ENCODE results near the gene ADAM12. TPM values are rescaled to one million over a fixed set of nuclear protein-coding genes. Genes with fewer than 3 reads are reported as not detected.

ADAM12 gene
- total and polyA plus RNA-seq, 2 experiments from 2014 or later, result 0.13 to 0.87 TPM

DNA sequence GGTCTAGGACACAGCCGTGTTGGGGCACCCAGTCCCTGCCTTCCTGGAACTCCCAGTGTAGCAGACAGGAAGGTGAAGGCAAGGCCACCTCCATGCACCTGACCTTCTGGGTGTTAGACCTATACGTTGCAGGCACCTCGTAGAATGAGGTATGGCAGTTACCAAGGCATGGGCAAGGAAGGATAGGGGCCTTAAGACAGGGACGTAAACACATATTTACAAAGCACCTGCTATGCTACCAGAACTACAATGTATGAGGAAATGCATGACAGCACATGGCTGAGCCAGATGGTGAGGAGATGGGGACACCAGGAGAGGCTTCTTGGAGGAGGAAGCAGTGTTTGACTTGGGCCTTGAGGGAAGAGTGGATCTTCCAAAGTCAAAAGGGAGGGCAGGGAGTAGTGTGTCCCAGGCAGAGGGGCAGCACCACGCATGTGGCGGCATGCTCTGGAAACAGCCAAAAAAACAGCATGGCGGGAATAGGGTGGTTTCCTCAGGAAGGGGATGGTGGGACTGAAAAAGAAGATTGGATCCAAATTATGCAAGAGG is 260.7 kb downstream of the ADAM12 start:
- no peaks in the 10 kb centered on the region for H3F3A ChIP-seq (replicated peaks; ENCODE audit: low read depth)
- no peak for DNase-seq (ENCODE audit: low spot score)
- TF ChIP-seq, protein P1, sequence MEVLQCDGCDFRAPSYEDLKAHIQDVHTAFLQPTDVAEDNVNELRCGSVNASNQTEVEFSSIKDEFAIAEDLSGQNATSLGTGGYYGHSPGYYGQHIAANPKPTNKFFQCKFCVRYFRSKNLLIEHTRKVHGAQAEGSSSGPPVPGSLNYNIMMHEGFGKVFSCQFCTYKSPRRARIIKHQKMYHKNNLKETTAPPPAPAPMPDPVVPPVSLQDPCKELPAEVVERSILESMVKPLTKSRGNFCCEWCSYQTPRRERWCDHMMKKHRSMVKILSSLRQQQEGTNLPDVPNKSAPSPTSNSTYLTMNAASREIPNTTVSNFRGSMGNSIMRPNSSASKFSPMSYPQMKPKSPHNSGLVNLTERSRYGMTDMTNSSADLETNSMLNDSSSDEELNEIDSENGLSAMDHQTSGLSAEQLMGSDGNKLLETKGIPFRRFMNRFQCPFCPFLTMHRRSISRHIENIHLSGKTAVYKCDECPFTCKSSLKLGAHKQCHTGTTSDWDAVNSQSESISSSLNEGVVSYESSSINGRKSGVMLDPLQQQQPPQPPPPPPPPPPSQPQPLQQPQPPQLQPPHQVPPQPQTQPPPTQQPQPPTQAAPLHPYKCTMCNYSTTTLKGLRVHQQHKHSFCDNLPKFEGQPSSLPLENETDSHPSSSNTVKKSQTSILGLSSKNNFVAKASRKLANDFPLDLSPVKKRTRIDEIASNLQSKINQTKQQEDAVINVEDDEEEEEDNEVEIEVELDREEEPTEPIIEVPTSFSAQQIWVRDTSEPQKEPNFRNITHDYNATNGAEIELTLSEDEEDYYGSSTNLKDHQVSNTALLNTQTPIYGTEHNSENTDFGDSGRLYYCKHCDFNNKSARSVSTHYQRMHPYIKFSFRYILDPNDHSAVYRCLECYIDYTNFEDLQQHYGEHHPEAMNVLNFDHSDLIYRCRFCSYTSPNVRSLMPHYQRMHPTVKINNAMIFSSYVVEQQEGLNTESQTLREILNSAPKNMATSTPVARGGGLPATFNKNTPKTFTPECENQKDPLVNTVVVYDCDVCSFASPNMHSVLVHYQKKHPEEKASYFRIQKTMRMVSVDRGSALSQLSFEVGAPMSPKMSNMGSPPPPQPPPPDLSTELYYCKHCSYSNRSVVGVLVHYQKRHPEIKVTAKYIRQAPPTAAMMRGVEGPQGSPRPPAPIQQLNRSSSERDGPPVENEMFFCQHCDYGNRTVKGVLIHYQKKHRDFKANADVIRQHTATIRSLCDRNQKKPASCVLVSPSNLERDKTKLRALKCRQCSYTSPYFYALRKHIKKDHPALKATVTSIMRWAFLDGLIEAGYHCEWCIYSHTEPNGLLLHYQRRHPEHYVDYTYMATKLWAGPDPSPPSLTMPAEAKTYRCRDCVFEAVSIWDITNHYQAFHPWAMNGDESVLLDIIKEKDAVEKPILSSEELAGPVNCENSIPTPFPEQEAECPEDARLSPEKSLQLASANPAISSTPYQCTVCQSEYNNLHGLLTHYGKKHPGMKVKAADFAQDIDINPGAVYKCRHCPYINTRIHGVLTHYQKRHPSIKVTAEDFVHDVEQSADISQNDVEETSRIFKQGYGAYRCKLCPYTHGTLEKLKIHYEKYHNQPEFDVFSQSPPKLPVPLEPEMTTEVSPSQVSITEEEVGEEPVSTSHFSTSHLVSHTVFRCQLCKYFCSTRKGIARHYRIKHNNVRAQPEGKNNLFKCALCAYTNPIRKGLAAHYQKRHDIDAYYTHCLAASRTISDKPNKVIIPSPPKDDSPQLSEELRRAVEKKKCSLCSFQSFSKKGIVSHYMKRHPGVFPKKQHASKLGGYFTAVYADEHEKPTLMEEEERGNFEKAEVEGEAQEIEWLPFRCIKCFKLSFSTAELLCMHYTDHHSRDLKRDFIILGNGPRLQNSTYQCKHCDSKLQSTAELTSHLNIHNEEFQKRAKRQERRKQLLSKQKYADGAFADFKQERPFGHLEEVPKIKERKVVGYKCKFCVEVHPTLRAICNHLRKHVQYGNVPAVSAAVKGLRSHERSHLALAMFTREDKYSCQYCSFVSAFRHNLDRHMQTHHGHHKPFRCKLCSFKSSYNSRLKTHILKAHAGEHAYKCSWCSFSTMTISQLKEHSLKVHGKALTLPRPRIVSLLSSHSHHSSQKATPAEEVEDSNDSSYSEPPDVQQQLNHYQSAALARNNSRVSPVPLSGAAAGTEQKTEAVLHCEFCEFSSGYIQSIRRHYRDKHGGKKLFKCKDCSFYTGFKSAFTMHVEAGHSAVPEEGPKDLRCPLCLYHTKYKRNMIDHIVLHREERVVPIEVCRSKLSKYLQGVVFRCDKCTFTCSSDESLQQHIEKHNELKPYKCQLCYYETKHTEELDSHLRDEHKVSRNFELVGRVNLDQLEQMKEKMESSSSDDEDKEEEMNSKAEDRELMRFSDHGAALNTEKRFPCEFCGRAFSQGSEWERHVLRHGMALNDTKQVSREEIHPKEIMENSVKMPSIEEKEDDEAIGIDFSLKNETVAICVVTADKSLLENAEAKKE (CRISPR knock-in tag; IDR thresholded peaks at IDR 0.05), result no peak
- TF ChIP-seq, protein P2, sequence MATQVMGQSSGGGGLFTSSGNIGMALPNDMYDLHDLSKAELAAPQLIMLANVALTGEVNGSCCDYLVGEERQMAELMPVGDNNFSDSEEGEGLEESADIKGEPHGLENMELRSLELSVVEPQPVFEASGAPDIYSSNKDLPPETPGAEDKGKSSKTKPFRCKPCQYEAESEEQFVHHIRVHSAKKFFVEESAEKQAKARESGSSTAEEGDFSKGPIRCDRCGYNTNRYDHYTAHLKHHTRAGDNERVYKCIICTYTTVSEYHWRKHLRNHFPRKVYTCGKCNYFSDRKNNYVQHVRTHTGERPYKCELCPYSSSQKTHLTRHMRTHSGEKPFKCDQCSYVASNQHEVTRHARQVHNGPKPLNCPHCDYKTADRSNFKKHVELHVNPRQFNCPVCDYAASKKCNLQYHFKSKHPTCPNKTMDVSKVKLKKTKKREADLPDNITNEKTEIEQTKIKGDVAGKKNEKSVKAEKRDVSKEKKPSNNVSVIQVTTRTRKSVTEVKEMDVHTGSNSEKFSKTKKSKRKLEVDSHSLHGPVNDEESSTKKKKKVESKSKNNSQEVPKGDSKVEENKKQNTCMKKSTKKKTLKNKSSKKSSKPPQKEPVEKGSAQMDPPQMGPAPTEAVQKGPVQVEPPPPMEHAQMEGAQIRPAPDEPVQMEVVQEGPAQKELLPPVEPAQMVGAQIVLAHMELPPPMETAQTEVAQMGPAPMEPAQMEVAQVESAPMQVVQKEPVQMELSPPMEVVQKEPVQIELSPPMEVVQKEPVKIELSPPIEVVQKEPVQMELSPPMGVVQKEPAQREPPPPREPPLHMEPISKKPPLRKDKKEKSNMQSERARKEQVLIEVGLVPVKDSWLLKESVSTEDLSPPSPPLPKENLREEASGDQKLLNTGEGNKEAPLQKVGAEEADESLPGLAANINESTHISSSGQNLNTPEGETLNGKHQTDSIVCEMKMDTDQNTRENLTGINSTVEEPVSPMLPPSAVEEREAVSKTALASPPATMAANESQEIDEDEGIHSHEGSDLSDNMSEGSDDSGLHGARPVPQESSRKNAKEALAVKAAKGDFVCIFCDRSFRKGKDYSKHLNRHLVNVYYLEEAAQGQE (IDR thresholded peaks at IDR 0.05; ENCODE audit: unreplicated experiment), result no peak
- TF ChIP-seq EZH2phosphoT487 (IDR thresholded peaks at IDR 0.05; ENCODE audit: unreplicated experiment) (no peak), NANOG (IDR thresholded peaks at IDR 0.05; ENCODE audit: borderline replicate concordance) (no peak), CREB1 (CRISPR knock-in tag; IDR thresholded peaks at IDR 0.05; ENCODE audit: low read depth) (no peak), EZH2 (IDR thresholded peaks at IDR 0.05; ENCODE audit: low read depth, unreplicated experiment) (no peak), STAT1 (IDR thresholded peaks at IDR 0.05; ENCODE audit: unreplicated experiment) (no peak), ZNF114 (CRISPR knock-in tag; IDR thresholded peaks at IDR 0.05) (no peak), ZNF331 (CRISPR knock-in tag; IDR thresholded peaks at IDR 0.05; ENCODE audit: low read depth) (no peak), JUNB (IDR thresholded peaks at IDR 0.05; ENCODE audit: unreplicated experiment) (no peak), POLR2AphosphoS5 (IDR thresholded peaks at IDR 0.05; ENCODE audit: low read depth) (no peak)
- TF ChIP-seq, protein P3, sequence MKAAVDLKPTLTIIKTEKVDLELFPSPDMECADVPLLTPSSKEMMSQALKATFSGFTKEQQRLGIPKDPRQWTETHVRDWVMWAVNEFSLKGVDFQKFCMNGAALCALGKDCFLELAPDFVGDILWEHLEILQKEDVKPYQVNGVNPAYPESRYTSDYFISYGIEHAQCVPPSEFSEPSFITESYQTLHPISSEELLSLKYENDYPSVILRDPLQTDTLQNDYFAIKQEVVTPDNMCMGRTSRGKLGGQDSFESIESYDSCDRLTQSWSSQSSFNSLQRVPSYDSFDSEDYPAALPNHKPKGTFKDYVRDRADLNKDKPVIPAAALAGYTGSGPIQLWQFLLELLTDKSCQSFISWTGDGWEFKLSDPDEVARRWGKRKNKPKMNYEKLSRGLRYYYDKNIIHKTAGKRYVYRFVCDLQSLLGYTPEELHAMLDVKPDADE (IDR thresholded peaks at IDR 0.05), result no peak
- TF ChIP-seq, protein P4, sequence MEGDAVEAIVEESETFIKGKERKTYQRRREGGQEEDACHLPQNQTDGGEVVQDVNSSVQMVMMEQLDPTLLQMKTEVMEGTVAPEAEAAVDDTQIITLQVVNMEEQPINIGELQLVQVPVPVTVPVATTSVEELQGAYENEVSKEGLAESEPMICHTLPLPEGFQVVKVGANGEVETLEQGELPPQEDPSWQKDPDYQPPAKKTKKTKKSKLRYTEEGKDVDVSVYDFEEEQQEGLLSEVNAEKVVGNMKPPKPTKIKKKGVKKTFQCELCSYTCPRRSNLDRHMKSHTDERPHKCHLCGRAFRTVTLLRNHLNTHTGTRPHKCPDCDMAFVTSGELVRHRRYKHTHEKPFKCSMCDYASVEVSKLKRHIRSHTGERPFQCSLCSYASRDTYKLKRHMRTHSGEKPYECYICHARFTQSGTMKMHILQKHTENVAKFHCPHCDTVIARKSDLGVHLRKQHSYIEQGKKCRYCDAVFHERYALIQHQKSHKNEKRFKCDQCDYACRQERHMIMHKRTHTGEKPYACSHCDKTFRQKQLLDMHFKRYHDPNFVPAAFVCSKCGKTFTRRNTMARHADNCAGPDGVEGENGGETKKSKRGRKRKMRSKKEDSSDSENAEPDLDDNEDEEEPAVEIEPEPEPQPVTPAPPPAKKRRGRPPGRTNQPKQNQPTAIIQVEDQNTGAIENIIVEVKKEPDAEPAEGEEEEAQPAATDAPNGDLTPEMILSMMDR (conservative IDR thresholded peaks at IDR 0.05; ENCODE audit: low read depth in 2 of 2), result no peak
- H3K27me3 ChIP-seq (ENCODE audit: insufficient read depth), result peaks cover 11% of the 10 kb centered on the region; the same call in 1 of the 2 replicates
- Mint-ChIP-seq H3K9me3 (no peaks in the 10 kb centered on the region; the same call in 2 of the 3 replicates), H3K27ac (no peak overlapping the region), H3K36me3 (ENCODE audit: low read depth) (0 out of 3 replicates have a peak, but pooled peaks cover 2% of the 10 kb centered on the region), H3K4me1 (peaks cover 18% of the 10 kb centered on the region), H3K27me3 (ENCODE audit: insufficient read depth, low read depth, poor library complexity) (peaks cover 21% of the 10 kb centered on the region), H3K4me3 (no peak overlapping the region)
- H3K4me3 ChIP-seq, result no peak overlapping the region
- no peaks in the 10 kb centered on the region for H4K20me1 ChIP-seq (replicated peaks; ENCODE audit: insufficient read depth)
- H3K27ac ChIP-seq (ENCODE audit: low read depth), result no peak overlapping the region
- H2AFZ ChIP-seq, result no peak overlapping the region
- H3K79me2 ChIP-seq (replicated peaks; ENCODE audit: insufficient read depth), result no peaks in the 10 kb centered on the region
- peaks cover 12% of the 10 kb centered on the region for H3K9me2 ChIP-seq (ENCODE audit: insufficient read depth)
- peaks cover 16% of the 10 kb centered on the region for H3K4me1 ChIP-seq (ENCODE audit: insufficient read depth)
- ATAC-seq, result no peak
- H3K36me3 ChIP-seq (ENCODE audit: insufficient read depth), result no peaks in the 10 kb centered on the region
- H3K4me2 ChIP-seq, result no peak overlapping the region
